RKO (cell line): ENCODE results near the gene XRCC4.
"Not testable (repeated sequence)": the region's sequence is repeated elsewhere in the genome, so short reads cannot be mapped to it uniquely, and the experiment has no call there.

Experiments
- DNase-seq: peaks from one replicate; pipeline ENCODE4 v3.0.0-alpha.2; 2016; ENCODE audit warnings: low spot score

Gene XRCC4

GRCh38 chr5:83118471-83118870 is 41.1 kb downstream of the XRCC4 start:
- DNase-seq: no peak

DNA sequence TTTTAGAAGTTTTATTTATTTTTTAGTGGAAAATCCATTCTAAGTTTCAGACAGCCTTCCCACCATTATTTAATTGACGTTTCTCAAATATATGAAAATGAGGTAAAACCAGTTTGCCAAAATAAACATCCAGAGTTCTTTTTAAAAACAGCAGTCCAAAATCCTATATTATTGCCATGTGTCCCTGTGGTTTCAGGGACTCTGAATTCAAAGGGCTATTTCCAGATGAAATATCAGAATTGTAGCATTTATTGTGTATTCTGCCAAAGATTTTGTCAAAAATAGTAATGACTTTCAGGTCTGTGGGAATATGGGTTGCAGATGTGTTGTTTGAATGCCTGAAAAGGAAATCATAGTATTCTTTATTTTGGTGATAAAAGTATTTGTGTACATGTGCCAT is 41.6 kb downstream of the XRCC4 start:
- DNase-seq: no peak

DNA sequence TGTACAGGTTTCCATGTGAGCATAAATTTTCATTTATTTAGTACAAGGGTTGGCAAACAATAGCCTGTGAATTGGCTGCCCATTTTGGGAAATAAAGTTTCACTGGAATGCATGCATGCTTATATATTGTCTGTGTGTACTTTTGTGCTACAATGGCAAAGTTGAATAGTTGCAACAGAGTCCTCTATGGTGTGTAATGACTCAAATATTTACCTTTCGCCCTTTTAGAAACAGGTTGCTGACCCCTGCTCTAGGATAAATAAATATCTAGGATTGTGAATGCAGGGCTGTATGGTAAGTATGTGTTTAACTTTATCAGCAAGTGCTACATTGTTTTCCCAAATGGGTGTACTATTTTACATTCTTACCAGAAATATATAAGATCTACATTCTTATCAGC is 47.2 kb downstream of the XRCC4 start:
- DNase-seq: no peak

DNA sequence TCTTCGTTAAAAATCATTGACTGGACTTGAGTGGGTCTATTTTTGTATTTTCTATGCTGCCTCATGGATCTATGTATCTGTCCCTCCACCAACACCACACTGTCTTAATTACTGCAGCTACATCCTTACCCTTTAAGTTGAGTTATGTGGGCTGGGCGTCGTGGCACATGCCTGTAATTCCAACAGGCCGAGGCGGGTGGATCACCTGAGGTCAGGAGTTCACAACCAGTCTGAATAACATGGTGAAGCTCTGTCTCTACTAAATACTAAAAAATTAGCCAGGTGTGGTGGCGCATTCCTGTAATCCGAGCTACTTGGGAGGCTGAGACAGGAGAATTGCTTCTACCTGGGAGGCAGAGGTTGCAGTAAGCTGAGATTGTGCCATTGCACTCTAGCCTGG is 48.2 kb downstream of the XRCC4 start:
- no peak for DNase-seq

- no peak for DNase-seq
These were observed 49.2 kb downstream of the XRCC4 start for GRCh38 chr5:83126501-83126900.

- DNase-seq: no peak
These were observed 56.5 kb downstream of the XRCC4 start for GRCh38 chr5:83133797-83134196.

GRCh38 chr5:83142526-83142925 is 65.2 kb downstream of the XRCC4 start:
- no peak for DNase-seq

DNA sequence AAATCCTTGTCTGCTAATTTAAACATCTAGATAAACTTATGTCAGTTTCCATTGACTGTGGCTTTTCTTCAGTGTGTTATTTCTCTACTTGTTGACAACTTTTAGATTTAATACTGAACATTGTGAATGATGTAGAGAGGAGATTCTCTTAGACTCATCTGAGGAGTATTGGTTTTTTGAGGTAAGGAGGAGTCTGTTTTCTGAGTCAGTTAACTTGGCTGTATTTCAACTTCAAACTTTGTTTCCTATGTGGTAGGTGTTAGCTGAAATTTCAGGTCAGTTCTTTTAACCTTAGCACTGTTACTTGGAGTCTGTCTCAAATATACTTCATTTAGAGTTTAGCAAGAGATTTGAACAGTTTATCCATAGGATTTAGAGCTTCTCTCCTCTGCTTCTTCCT is 67.9 kb downstream of the XRCC4 start:
- no peak for DNase-seq

- DNase-seq: no peak
These were observed 68.6 kb downstream of the XRCC4 start for GRCh38 chr5:83145882-83146331.

DNA sequence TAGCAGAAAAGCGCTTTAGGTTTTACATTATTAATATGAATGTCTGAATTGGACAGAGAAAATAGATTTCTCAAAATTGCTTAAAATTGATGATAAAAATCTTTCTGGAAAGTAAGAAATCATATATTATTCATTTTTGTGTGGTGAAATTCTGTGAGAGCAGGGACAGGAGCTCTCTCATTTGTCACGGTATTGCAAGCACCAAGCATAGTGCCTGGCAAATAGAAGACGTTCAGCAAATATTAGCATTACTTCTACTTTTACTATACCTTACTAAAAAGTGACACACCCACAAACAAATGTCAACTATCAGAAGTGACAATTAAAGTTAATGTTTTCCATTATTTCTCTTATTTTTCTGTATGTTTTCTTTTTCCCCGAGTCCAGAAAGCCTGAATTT is 69.1 kb downstream of the XRCC4 start:
- DNase-seq: no peak

GRCh38 chr5:83147593-83147992 is 70.2 kb downstream of the XRCC4 start:
- DNase-seq: no peak

GRCh38 chr5:83148370-83148769 is 71.0 kb downstream of the XRCC4 start:
- no peak for DNase-seq

GRCh38 chr5:83149671-83150070 is 72.3 kb downstream of the XRCC4 start:
- DNase-seq: no peak

- DNase-seq: no peak
These were observed 74.5 kb downstream of the XRCC4 start for GRCh38 chr5:83151821-83152220.

DNA sequence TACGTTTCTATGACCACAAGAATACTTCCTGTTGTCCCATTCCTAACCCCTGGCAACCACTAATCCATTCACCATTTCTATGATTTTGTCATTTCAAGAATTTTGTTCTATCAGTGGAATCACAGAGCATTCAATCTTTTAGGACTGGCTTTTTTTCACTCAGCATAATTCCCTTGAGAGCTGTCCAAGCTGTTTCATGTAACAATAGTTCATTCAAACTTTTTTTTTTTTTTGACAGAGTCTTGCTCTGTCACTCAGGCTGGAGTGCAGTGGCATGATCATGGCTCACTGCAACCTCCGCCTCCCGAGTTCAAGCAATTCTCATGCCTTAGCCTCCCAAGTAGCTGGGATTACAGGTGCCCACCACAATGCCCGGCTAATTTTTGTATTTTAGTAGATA is 75.6 kb downstream of the XRCC4 start:
- not testable (repeated sequence) for DNase-seq

GRCh38 chr5:83156001-83156400 is 78.7 kb downstream of the XRCC4 start:
- no peak for DNase-seq

- no peak for DNase-seq
These were observed 79.8 kb downstream of the XRCC4 start for GRCh38 chr5:83157163-83157562.

- DNase-seq: no peak
These were observed 85.3 kb downstream of the XRCC4 start for GRCh38 chr5:83162601-83163000.

GRCh38 chr5:83167538-83167937 is 90.2 kb downstream of the XRCC4 start:
- no peak for DNase-seq

DNA sequence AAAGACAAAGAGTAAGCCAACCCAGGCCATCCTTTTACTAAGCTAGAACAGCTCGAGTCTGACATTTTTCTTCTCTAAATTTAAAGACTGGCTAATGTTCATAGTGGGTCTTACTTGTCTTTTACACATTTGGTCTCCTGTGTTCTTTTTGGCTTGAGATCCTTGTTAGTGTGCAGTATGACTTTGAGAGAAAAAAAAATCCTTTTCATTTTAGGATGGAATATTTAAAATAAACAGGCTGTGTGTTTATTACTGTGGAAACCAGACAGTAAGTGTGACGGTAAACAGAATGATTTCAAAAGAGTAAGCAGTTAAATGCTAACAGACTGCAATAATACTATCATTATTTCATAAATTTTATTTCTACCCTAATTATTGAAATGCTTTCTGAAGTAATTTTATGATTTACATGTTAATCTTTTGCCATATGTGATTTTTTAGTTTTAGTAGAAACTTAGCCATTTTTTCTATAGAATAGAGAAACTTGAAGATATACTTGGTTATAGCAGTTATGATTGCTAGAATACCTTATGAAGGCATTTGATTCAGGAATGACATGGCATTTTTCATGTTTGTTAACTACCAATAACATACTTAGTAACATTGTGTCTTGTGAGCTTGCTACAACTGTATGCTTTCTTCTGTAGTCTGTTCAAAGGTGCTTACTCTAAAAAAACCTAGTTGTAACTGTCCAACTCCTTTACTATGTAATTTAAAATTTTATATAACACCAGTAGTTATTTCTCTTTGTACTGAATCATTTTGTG is 92.4 kb downstream of the XRCC4 start:
- DNase-seq: no peak

DNA sequence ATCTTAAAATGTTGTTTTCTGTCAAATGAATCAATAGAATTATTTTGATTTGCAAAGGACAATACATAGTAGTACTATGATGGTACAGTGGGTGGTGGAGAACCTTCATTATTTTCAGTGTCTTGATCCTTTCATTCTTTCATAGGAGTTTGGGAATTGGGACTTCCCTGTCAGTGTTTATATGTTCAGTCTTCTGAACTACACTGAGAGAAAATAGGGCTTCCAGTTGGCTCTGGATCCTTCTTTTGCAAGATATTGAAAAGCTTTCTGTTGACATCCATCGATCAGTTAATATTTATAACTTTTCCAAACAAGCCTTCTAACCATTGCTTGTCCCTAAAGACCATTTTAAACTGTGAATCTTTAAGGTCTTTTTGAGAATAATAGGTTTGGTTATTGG is 94.7 kb downstream of the XRCC4 start:
- DNase-seq: no peak

DNA sequence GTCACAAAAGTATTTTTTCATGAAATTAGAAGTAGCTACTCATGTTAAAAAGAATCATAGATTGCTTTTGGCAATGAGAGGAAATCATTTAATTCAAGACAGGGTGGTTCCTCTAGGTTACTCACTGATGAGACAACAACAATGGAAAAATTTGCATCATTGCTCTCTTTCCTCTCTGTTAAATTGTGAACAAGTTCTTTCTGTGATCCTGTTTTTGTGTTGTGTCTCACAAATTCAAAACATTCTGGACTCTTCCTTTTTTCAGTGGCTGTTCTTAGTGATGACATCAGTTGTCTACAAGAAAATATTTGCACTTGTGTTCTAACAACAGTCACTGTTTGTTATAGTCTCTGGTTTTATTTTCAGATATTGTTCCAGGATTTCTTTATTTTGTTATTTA is 95.3 kb downstream of the XRCC4 start:
- no peak for DNase-seq

GRCh38 chr5:83173826-83174225 is 96.5 kb downstream of the XRCC4 start:
- DNase-seq: no peak

GRCh38 chr5:83177803-83178202 is 100.5 kb downstream of the XRCC4 start:
- no peak for DNase-seq
